NAMALWA (cell line): ENCODE measurements around the gene HABP2.

Source experiments
- DNase-seq: peaks from one replicate; pipeline ENCODE4 v3.0.0-alpha.2; 2015; ENCODE audit warnings: low spot score

The HABP2 gene

GRCh38 chr10:113631684-113632367, 79.0 kb downstream of the HABP2 start:
- DNase-seq: no peak
